Left ventricle myocardium inferior (tissue), 1 donor: Measurements from ENCODE around the gene IL2RA. TPM values are rescaled to one million over a fixed set of nuclear protein-coding genes. Genes with fewer than 3 reads are reported as not detected.
"Not testable (repeated sequence)": the region's sequence is repeated elsewhere in the genome, so short reads cannot be mapped to it uniquely, and the experiment has no call there.

Source experiments
- DNase-seq: peaks from one replicate; pipeline ENCODE4 v3.0.0-alpha.2; 2020
- H3K27ac ChIP-seq: fragments of 200-600 bp; replicated peaks from 2 replicates; pipeline ENCODE4 v1.8.0; 2021
- H3K27me3 ChIP-seq: fragments of 200-600 bp; 2 replicates; pipeline ENCODE4 v1.8.0; 2021; ENCODE audit warnings: low read depth
- H3K36me3 ChIP-seq: fragments of 200-600 bp; 2 replicates; pipeline ENCODE4 v1.8.0; 2021
- H3K4me1 ChIP-seq: fragments of 200-600 bp; 2 replicates; pipeline ENCODE4 v1.8.0; 2021
- H3K4me3 ChIP-seq: fragments of 200-600 bp; 2 replicates; pipeline ENCODE4 v1.8.0; 2021; ENCODE audit warnings: mild to moderate bottlenecking, moderate library complexity
- H3K9me3 ChIP-seq: fragments of 200-600 bp; replicated peaks from 2 replicates; pipeline ENCODE4 v1.8.0; 2021
- CTCF ChIP-seq: fragments of 200-600 bp; IDR thresholded peaks from 2 replicates; pipeline ENCODE4 v1.8.0; 2021; ENCODE audit warnings: antibody characterized with exemption, mild to moderate bottlenecking, borderline replicate concordance
- intact Hi-C: fragments of 100-400 bp; cut with micrococcal nuclease; formaldehyde crosslinking; loops from one replicate; pipeline ENCODE4 v1.11.0; 2022
- total RNA-seq: library from RNA; stranded (reverse); fragmentation: NEBNext Ultra II Directional; extraction: Animal tissue kit (Norgen Biotek cat#: 25700); gene quantifications from one replicate; pipeline ENCODE4 v1.2.1, GENCODE V29; 2021
- donor health status: DM: no; HTN: yes; CAD: no; lungs with severe emphysema.

The IL2RA gene
- total RNA-seq, 1 donor from 2014 or later: 2.3 TPM

DNA sequence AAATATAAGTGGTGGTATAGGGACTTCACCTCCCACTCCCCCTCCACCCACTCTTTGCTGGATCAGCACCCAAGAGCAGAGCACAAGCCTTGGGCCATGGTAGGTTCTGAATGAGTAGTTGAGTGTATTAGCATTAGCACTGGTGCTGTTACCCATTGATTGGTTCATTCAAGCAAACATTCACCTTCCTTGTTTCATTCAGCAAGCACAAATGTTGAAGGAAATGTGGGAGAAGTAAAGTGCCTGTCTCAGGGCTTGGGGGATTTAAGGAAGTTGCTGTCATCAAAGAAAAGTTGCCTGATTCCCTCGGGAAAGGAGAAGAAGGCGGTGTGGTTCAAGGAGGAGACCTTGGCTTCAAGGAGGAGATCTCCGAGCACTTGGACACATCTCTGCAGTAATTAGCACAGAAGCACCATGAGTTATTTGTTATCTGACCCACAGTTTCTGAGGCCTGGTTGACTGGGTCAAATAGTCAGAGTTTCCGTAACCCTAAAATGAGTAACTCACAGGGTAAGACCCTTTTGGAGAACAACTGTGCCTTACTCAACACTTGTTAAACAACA is 17.3 kb downstream of the IL2RA start:
- Histone ChIP-seq H3K27ac (no peak overlapping the region), H3K36me3 (no peaks in the 10 kb centered on the region), H3K4me1 (no peaks in the 10 kb centered on the region), H3K27me3 (peaks cover 8% of the 10 kb centered on the region), H3K4me3 (no peak overlapping the region), H3K9me3 (no peaks in the 10 kb centered on the region)
- no peak for TF ChIP-seq CTCF
- intact Hi-C loops: no loop called here
- no peak for DNase-seq

DNA sequence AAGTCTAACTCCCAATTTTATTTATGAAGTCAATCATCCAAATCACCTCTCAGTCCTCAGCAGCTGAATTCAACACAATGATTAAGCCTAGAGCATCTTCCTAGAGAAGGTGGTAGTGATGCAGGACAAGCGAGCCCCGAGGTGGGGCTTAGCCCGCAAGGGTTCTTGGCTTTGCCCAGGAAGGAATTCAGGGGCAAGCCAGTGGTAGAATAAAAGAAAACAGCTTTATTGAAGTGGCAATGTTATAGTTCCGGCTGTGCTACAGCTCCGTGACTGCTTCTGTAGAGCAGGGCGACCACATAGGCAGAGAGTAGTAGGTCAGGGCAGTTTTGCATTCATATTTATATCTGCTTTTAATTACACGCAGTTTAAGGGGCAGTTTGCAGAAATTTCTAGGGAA is 18.1 kb downstream of the IL2RA start:
- Histone ChIP-seq H3K36me3 (no peaks in the 10 kb centered on the region), H3K4me3 (no peak overlapping the region), H3K9me3 (peaks cover 7% of the 10 kb centered on the region), H3K27me3 (peaks cover 8% of the 10 kb centered on the region), H3K27ac (no peak overlapping the region), H3K4me1 (no peaks in the 10 kb centered on the region)
- intact Hi-C loops: no loop called here
- DNase-seq: no peak
- TF ChIP-seq CTCF: no peak

- DNase-seq, H3K4me3 ChIP-seq, intact Hi-C loops, H3K4me1 ChIP-seq, H3K27ac ChIP-seq, H3K9me3 ChIP-seq, H3K27me3 ChIP-seq, H3K36me3 ChIP-seq: not testable (repeated sequence)
Observed at GRCh38 chr10:6043377-6043776, 18.8 kb downstream of the IL2RA start.

DNA sequence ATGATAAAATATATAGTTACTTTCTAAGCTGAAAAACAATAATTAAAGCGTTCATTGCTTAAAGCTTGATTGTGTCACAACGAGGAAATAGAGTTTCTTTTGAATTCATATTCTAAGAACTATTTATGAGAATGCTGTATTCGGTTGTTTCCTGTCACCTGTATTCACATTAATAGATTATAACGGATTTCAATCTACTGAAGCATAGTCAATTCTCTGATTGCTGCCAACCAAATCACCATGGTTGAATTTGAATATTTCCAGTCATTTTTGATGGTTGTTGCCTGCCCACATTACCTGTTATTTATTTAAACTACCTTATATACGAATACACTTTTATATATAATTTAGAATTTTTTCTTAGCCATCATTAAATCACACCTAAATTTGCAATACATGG is 22.0 kb downstream of the IL2RA start:
- H3K9me3 ChIP-seq: peaks cover 9% of the 10 kb centered on the region

GRCh38 chr10:6039711-6040110 is 22.5 kb downstream of the IL2RA start:
- peaks cover 2% of the 10 kb centered on the region for H3K4me1 ChIP-seq
- no peak overlapping the region for H3K4me3 ChIP-seq
- H3K9me3 ChIP-seq: peaks cover 9% of the 10 kb centered on the region
- H3K27ac ChIP-seq: no peak overlapping the region
- no peak for DNase-seq
- H3K27me3 ChIP-seq: peaks cover 8% of the 10 kb centered on the region
- no peak for TF ChIP-seq CTCF
- H3K36me3 ChIP-seq: no peaks in the 10 kb centered on the region
- intact Hi-C loops: no loop called here

More for the DNA sequence above, 22.0 kb downstream of the IL2RA start:
- intact Hi-C loops: no loop called here
- Histone ChIP-seq H3K4me1 (no peaks in the 10 kb centered on the region), H3K4me3 (no peak overlapping the region), H3K27ac (no peak overlapping the region), H3K27me3 (peaks cover 8% of the 10 kb centered on the region), H3K36me3 (no peaks in the 10 kb centered on the region)
- DNase-seq: no peak
- no peak for TF ChIP-seq CTCF

DNA sequence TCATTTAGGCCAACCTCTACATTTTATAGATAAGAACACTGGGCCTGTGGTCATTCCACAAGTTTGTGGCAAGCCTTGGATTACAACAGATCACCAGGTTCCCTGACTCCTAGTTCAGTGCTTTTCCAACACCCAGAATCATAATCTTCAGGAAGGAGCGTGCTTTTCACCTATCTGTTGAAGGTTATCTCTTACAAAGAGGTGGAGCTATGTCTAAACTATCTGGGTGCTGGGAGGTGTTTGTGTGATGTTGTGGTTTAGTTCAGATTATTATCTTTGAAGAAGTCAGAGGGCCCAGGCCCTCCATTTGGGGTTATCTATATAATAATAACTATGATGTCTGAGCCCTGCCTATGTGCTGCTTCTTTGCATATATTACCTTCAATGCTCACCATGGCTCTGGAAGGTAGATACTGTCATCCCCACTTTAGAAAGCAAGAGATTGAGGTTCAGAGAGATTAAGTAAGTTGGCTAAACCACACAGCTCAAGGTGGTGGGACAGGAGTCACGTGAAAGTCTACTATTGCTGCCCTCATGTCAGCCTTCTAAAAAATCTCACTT is 24.0 kb downstream of the IL2RA start:
- no peak overlapping the region for H3K27ac ChIP-seq

More for the DNA sequence above, 24.0 kb downstream of the IL2RA start:
- Histone ChIP-seq H3K9me3 (peaks cover 9% of the 10 kb centered on the region), H3K4me3 (no peak overlapping the region), H3K36me3 (no peaks in the 10 kb centered on the region), H3K4me1 (peaks cover 13% of the 10 kb centered on the region), H3K27me3 (no peaks in the 10 kb centered on the region)
- intact Hi-C loops: no loop called here
- DNase-seq: no peak
- no peak for TF ChIP-seq CTCF
